D721Med (cell line): Measurements from ENCODE around the gene HNRNPUL1.
A peak's percentile ranks its signal among the peaks of the same experiment; 100 is the strongest.

Experiments used
- DNase-seq: peaks from one replicate; pipeline ENCODE4 v3.0.0; 2011; ENCODE audit warnings: low spot score; ENCODE audit not compliant: insufficient read length
- FAIRE-seq: peaks from 2 replicates; lab custom pipeline; 2011; peaks lifted over from hg19 to GRCh38; lab: Jason Lieb, UNC
- TF ChIP-seq, protein P1 (sequence below): IDR thresholded peaks from 2 replicates; pipeline ENCODE4 v1.5.1; 2012; ENCODE audit warnings: mild to moderate bottlenecking, control low read depth; ENCODE audit not compliant: insufficient read depth; ENCODE audit errors: missing control alignments

The HNRNPUL1 gene

DNA sequence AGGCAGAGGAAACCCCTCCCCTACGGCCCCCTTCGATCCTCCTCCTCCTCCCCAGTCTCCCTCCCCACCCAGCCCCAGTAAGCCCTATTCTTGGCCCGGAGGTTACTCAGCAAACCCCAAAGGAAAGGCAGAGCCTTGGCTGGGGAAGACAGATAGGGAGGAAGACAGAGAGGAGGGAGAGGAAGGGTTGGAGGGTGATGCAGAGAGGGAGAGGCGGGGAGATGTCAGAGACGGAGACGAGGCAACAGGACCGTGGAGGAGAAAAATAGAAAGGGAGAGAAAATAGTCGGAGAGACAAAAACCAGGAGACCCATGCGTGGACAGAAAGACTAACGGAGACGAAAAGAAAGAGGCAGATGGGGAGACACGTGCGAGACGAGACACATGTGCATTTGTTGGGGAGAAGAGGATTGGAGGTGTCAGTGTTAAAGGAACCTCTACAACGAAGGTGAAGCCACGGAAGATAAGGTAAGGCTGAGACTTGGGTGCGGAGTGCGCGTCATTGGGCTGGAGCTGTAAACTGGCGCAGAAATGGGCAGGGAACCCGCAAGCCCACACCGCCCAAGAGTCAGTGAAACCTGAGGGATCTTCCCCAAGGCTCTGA, 86.7 kb downstream of the HNRNPUL1 start:
- no peak for FAIRE-seq
- no peak for DNase-seq
- TF ChIP-seq, protein P1, sequence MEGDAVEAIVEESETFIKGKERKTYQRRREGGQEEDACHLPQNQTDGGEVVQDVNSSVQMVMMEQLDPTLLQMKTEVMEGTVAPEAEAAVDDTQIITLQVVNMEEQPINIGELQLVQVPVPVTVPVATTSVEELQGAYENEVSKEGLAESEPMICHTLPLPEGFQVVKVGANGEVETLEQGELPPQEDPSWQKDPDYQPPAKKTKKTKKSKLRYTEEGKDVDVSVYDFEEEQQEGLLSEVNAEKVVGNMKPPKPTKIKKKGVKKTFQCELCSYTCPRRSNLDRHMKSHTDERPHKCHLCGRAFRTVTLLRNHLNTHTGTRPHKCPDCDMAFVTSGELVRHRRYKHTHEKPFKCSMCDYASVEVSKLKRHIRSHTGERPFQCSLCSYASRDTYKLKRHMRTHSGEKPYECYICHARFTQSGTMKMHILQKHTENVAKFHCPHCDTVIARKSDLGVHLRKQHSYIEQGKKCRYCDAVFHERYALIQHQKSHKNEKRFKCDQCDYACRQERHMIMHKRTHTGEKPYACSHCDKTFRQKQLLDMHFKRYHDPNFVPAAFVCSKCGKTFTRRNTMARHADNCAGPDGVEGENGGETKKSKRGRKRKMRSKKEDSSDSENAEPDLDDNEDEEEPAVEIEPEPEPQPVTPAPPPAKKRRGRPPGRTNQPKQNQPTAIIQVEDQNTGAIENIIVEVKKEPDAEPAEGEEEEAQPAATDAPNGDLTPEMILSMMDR, result no peak

GRCh38 chr19:41351339-41352245, 87.4 kb downstream of the HNRNPUL1 start:
- TF ChIP-seq, protein P1, result no peak
- no peak for DNase-seq
- FAIRE-seq, result no peak

DNA sequence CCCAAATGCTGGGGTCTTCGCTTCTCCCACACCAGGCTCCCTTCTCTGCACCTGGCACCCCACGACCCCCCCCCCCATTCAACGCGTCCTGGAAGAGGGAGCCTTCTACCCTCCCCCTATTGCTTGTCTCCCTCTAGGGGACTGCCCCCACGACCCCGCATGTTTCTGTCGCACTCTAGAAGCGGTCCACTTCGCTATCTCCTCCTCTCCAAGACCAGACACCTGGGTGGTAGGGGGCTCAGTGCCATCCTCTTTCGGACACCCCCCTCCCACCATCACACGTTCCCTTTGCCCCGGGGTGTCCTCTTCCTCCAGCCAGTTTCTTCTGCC, 88.1 kb downstream of the HNRNPUL1 start:
- no peak for DNase-seq
- FAIRE-seq, result no peak
- TF ChIP-seq, protein P1, result no peak

DNA sequence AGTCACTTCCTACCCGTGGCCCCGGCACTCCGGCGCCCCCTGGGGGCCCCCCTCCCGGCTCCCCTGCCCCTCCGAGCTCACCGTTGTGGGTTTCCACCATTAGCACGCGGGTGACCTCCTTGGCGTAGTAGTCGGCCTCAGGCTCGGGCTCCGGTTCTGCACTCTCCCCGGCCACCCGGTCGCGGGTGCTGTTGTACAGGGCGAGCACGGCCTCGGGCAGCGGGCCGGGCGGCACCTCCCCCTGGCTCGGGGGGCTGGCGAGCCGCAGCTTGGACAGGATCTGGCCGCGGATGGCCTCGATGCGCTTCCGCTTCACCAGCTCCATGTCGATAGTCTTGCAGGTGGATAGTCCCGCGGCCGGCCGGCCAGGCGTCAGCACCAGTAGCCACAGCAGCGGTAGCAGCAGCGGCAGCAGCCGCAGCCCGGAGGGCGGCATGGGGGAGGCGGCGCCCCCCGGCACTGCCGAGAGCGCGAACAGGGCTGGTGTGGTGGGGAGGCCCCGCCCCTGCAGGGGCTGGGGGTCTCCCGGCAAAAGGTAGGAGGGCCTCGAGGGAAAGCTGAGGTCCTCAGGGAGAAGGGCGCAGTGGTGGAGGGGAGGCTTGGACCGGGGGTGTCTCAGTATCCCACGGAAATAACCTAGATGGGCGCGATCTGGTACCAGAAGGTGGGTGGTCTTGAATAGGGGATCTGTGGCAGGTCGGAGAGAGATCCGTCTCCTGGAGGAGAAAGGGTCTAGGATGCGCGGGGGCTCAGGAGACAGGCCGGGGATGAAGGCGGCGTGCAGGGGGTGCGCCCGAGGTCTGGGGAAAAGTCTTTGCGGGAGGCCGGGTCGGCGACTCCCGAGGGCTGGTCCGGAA, 88.7 kb downstream of the HNRNPUL1 start:
- DNase-seq (no peak), FAIRE-seq (no peak)
- TF ChIP-seq, protein P1, result peak; percentile 29

DNA sequence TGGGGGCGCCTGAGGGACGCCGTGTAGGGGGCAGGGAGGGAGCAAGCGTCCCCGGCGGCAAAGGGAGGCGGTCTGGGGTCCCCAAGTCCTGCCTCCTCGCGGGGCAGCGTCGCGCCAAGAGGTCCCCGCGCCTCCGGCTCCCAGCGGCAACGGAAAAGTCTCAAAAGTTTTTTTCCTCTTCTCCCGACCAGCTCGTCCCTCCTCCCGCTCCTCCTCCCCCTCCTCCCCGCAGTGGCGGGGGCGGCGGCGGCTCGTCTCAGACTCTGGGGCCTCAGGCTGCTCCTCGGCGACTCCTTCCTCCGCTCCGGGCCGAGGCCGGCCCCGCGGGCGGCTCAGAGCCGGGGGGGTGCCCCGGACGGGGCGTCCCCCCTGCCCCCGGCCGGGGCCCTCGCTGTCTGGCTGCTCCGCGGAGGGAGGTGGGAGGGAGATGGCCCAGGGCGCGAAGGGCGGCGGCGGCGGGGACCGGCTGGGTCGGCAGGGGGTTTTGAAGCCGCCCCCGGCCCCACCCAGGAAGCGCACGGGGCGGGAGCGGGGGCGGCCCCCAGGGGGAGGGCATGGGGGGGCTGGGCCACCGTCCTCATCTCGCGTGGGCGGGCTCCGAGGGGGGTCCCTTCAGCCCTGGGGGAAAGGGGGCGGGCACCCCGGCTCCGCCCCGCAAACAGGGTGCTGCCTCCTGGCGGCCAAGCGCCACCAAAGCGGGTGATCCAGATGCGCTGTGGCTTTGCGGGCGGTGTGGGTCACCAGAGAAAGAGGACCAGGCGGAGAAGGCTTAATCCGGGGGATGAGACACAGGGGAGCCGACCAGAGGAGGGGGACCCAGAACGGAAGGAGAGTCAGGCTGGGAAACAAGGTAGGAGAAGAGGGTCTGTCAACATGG, 89.5 kb downstream of the HNRNPUL1 start, which contains the start of gene TGFB1:
TGFB1 (minus strand) TSS at position 457 of the 877 bp plus-strand sequence. CDS start 878 bp downstream, outside the sequence.
- TF ChIP-seq, protein P1, result peak; percentile 68
- FAIRE-seq (no peak), DNase-seq (peak; percentile 97)

DNA sequence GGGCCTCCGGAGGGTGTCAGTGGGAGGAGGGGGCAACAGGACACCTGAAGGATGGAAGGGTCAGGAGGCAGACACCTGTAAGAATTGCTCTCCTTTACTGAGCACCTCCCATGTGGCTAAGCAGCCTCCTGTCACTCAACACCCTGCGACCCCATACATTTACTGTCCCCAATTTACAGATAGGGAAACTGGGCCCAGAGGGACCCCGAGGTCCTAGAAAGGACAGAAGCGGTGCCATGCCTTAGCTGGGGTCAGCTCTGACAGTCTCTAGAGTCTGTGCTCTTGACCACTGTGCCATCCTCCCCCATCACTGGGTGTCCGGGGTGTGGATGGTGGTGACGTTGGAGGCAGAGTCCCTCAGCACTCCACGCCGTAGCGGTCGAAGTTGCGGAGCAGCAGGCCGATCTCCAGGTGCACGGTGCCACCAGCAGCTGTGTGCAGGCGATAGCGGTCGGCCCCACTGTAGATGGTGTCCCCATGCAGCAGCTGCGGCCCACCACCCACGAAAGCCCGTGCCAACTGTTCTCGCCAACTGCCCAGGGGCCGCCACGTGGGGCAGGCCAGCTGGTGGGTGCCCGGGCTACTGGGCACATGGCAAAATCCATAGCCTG, 90.3 kb downstream of the HNRNPUL1 start:
- DNase-seq (no peak), FAIRE-seq (no peak)
- TF ChIP-seq, protein P1, result no peak
